OCI-LY1 (cell line): ENCODE results near the gene SPSB4.

ENCODE experiments used
- H2AFZ ChIP-seq: fragments of 200-600 bp; sonication (generic), shearing (Covaris generic); 2 replicates; pipeline ENCODE4 v1.6.0; 2014; ENCODE audit warnings: antibody characterized with exemption, mild to moderate bottlenecking, low read length
- H3F3A ChIP-seq: fragments of 200-600 bp; sonication (generic), shearing (Covaris generic); 2 replicates; pipeline ENCODE4 v1.6.0; 2014; ENCODE audit warnings: mild to moderate bottlenecking, antibody characterized with exemption, low read length, moderate library complexity; ENCODE audit not compliant: insufficient read depth
- H3K27ac ChIP-seq: fragments of 200-600 bp; sonication (generic); 2 replicates; pipeline ENCODE4 v1.5.1; 2014; ENCODE audit warnings: low read length, mixed run types, mild to moderate bottlenecking, low read depth; ENCODE audit not compliant: poor library complexity, severe bottlenecking
- H3K27me3 ChIP-seq: fragments of 200-600 bp; sonication (generic); 2 replicates; pipeline ENCODE4 v1.6.0; 2014; ENCODE audit warnings: antibody characterized with exemption, mild to moderate bottlenecking, low read length, moderate library complexity; ENCODE audit not compliant: insufficient read depth
- H3K36me3 ChIP-seq: fragments of 200-600 bp; sonication (generic); 2 replicates; pipeline ENCODE4 v1.6.1; 2014; ENCODE audit warnings: mild to moderate bottlenecking, antibody characterized with exemption, low read length, moderate library complexity, mixed read lengths; ENCODE audit not compliant: insufficient read depth
- H3K4me1 ChIP-seq: fragments of 200-600 bp; sonication (generic); 2 replicates; pipeline ENCODE4 v1.5.1; 2014; ENCODE audit warnings: mild to moderate bottlenecking, low read length, moderate library complexity; ENCODE audit not compliant: insufficient read depth, severe bottlenecking
- H3K4me2 ChIP-seq: fragments of 200-600 bp; sonication (generic), shearing (Covaris generic); 2 replicates; pipeline ENCODE4 v1.6.1; 2014; ENCODE audit warnings: low read length
- H3K4me3 ChIP-seq: fragments of 200-600 bp; sonication (generic); 2 replicates; pipeline ENCODE4 v1.5.1; 2014; ENCODE audit warnings: low read length, low read depth, mild to moderate bottlenecking, mixed read lengths; ENCODE audit not compliant: poor library complexity, severe bottlenecking
- H3K79me2 ChIP-seq: fragments of 200-600 bp; shearing (Covaris generic); 2 replicates; pipeline ENCODE4 v1.6.1; 2016; ENCODE audit warnings: mixed run types, low read length, mixed read lengths; ENCODE audit not compliant: insufficient read depth
- H3K9ac ChIP-seq: fragments of 200-600 bp; sonication (generic), shearing (Covaris generic); 2 replicates; pipeline ENCODE4 v1.6.1; 2014; ENCODE audit warnings: mild to moderate bottlenecking, low read length, mixed read lengths
- H3K9me2 ChIP-seq: fragments of 200-600 bp; sonication (generic), shearing (Covaris generic); 2 replicates; pipeline ENCODE4 v1.6.1; 2014; ENCODE audit warnings: low read depth, mild to moderate bottlenecking, low read length, mixed read lengths
- H3K9me3 ChIP-seq: fragments of 200-600 bp; shearing (Covaris generic); 2 replicates; pipeline ENCODE4 v1.6.1; 2014; ENCODE audit warnings: low read length, mixed read lengths
- H4K20me1 ChIP-seq: fragments of 200-600 bp; sonication (generic), shearing (Covaris generic); 2 replicates; pipeline ENCODE4 v1.6.0; 2016; ENCODE audit warnings: mild to moderate bottlenecking, low read length; ENCODE audit not compliant: insufficient read depth
- EZH2 ChIP-seq: fragments of 200-600 bp; sonication (generic), shearing (Covaris generic); IDR thresholded peaks from 2 replicates; pipeline ENCODE4 v1.8.0; 2017; ENCODE audit warnings: borderline replicate concordance, mixed run types, mild to moderate bottlenecking, antibody characterized with exemption, low read length, moderate library complexity, mixed read lengths
- TF ChIP-seq, protein P1 (sequence below): fragments of 200-600 bp; sonication (generic), shearing (Covaris generic); IDR thresholded peaks from 2 replicates; pipeline ENCODE4 v1.5.1; 2017; ENCODE audit warnings: mild to moderate bottlenecking, antibody characterized with exemption, low read length, moderate library complexity, mixed read lengths

Gene SPSB4

GRCh38 chr3:141124715-141125114 is 73.6 kb downstream of the SPSB4 start:
- no peaks in the 10 kb centered on the region for H3K9me2 ChIP-seq
- no peak overlapping the region for H3K27ac ChIP-seq
- H4K20me1 ChIP-seq, result no peaks in the 10 kb centered on the region
- no peaks in the 10 kb centered on the region for H3K9me3 ChIP-seq
- no peak overlapping the region for H3K4me2 ChIP-seq
- TF ChIP-seq, protein P1, sequence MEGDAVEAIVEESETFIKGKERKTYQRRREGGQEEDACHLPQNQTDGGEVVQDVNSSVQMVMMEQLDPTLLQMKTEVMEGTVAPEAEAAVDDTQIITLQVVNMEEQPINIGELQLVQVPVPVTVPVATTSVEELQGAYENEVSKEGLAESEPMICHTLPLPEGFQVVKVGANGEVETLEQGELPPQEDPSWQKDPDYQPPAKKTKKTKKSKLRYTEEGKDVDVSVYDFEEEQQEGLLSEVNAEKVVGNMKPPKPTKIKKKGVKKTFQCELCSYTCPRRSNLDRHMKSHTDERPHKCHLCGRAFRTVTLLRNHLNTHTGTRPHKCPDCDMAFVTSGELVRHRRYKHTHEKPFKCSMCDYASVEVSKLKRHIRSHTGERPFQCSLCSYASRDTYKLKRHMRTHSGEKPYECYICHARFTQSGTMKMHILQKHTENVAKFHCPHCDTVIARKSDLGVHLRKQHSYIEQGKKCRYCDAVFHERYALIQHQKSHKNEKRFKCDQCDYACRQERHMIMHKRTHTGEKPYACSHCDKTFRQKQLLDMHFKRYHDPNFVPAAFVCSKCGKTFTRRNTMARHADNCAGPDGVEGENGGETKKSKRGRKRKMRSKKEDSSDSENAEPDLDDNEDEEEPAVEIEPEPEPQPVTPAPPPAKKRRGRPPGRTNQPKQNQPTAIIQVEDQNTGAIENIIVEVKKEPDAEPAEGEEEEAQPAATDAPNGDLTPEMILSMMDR, result no peak
- no peak for TF ChIP-seq EZH2
- H3K79me2 ChIP-seq, result no peaks in the 10 kb centered on the region
- no peaks in the 10 kb centered on the region for H3K36me3 ChIP-seq
- no peaks in the 10 kb centered on the region for H3K4me1 ChIP-seq
- H2AFZ ChIP-seq, result no peak overlapping the region
- no peak overlapping the region for H3K4me3 ChIP-seq
- H3K9ac ChIP-seq, result no peak overlapping the region
- no peaks in the 10 kb centered on the region; the same call in 1 of the 2 replicates for H3K27me3 ChIP-seq
- H3F3A ChIP-seq, result no peaks in the 10 kb centered on the region

- H3K4me2 ChIP-seq, result no peak overlapping the region
- no peaks in the 10 kb centered on the region for H4K20me1 ChIP-seq
Observed at GRCh38 chr3:141125351-141125750, 74.2 kb downstream of the SPSB4 start.

GRCh38 chr3:141126661-141127343 is 75.7 kb downstream of the SPSB4 start:
- H3K4me1 ChIP-seq, result no peaks in the 10 kb centered on the region
- 0 out of 2 replicates have a peak, but pooled peaks cover 4% of the 10 kb centered on the region for H3K9me3 ChIP-seq
- H3K9ac ChIP-seq, result no peak overlapping the region
- no peak overlapping the region for H3K27ac ChIP-seq
- H2AFZ ChIP-seq, result no peak overlapping the region
- H4K20me1 ChIP-seq, result no peaks in the 10 kb centered on the region
- no peaks in the 10 kb centered on the region; the same call in 1 of the 2 replicates for H3K27me3 ChIP-seq
- H3F3A ChIP-seq, result no peaks in the 10 kb centered on the region
- TF ChIP-seq EZH2, result no peak
- TF ChIP-seq, protein P1, result no peak
- H3K36me3 ChIP-seq, result no peaks in the 10 kb centered on the region
- H3K79me2 ChIP-seq, result no peaks in the 10 kb centered on the region
- no peak overlapping the region for H3K4me2 ChIP-seq
- no peak overlapping the region for H3K4me3 ChIP-seq
- no peaks in the 10 kb centered on the region for H3K9me2 ChIP-seq

More at GRCh38 chr3:141125351-141125750, 74.2 kb downstream of the SPSB4 start:
- no peak overlapping the region for H2AFZ ChIP-seq
- no peak overlapping the region for H3K4me3 ChIP-seq
- TF ChIP-seq, protein P1, result no peak
- TF ChIP-seq EZH2, result no peak
- no peaks in the 10 kb centered on the region for H3K36me3 ChIP-seq
- H3F3A ChIP-seq, result no peaks in the 10 kb centered on the region
- H3K27me3 ChIP-seq, result no peaks in the 10 kb centered on the region; the same call in 1 of the 2 replicates
- no peak overlapping the region for H3K9ac ChIP-seq
- no peaks in the 10 kb centered on the region for H3K79me2 ChIP-seq
- H3K27ac ChIP-seq, result no peak overlapping the region
- no peaks in the 10 kb centered on the region for H3K9me2 ChIP-seq
- H3K9me3 ChIP-seq, result no peaks in the 10 kb centered on the region
- H3K4me1 ChIP-seq, result no peaks in the 10 kb centered on the region
